Activated naive CD8-positive, alpha-beta T cell (primary cell): ENCODE results near the gene QRFP.
"Not testable (repeated sequence)": the region's sequence is repeated elsewhere in the genome, so short reads cannot be mapped to it uniquely, and the experiment has no call there.

Experiments used
- H3K27ac Mint-ChIP-seq: one replicate; pipeline ENCODE4 v1.8.0; 2021; ENCODE audit warnings: mixed read lengths
- H3K27me3 Mint-ChIP-seq: one replicate; pipeline ENCODE4 v1.8.0; 2021; ENCODE audit warnings: mixed read lengths
- H3K36me3 Mint-ChIP-seq: one replicate; pipeline ENCODE4 v1.8.0; 2021; ENCODE audit warnings: mixed read lengths
- H3K4me1 Mint-ChIP-seq: one replicate; pipeline ENCODE4 v1.8.0; 2021; ENCODE audit warnings: low read depth, mixed read lengths
- H3K4me3 Mint-ChIP-seq: one replicate; pipeline ENCODE4 v1.8.0; 2021; ENCODE audit warnings: mild to moderate bottlenecking, mixed read lengths
- H3K9me3 Mint-ChIP-seq: one replicate; pipeline ENCODE4 v1.8.0; 2021; ENCODE audit warnings: low read depth, mixed read lengths

The QRFP gene

DNA sequence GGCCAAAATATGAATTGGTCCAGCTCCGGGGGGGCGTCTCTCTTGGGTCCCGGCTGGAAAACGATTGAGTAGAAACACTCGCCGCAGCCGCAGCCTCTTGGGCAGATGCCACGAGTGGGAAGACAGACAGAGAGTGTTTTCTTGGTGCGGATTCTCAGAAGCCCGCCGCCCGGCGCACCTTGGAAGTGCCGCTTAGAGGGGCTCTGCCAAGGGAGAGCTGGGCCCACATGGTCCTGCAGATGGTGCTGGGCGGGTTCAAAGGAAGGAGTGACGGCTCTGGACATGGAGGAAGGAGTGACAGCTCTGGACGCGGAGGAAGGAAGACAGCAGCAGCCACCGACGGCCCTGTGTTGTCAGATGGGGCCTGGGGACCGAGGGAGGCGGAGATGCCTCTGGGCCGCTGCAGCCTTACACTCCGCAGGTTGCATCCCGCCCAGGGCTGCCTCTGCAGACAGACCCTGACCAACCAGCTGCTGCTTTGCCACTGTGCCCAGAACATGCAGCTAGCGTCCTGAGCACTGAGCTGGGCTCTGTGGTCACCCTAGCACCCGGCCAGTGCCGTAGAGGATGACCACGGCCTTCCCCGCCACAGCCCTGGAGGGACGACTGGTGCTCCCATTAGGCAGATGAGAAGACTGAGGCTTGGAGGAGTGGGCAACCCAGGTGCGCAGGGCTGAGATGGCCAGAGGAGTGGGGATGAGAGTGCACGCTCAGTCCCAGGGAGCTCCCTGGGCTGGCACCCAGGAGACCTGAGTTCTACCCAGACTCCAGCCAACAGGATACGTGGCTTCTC lies 20.8 kb upstream of the QRFP start:
- Mint-ChIP-seq H3K9me3 (no peaks in the 10 kb centered on the region), H3K27ac (no peak overlapping the region), H3K4me1 (no peaks in the 10 kb centered on the region), H3K36me3 (no peaks in the 10 kb centered on the region), H3K27me3 (no peaks in the 10 kb centered on the region), H3K4me3 (no peak overlapping the region)

DNA sequence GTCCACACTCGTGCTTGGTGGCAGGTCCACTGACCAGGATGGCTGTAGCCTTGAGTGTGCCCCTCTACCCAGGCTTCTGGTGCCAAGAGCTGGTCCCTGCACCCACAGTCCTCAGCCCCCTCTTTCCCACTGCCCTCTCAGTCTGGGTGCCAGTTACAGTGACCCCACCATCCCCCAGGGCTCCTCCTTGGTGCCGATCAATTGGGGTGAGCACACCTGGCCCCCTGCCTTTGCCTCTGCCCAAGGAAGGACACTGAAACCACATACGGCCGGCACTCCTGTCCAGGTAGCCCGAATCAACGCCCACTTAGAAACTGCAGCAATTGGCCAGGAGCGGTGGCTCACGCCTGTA lies 18.5 kb upstream of the QRFP start:
- Mint-ChIP-seq H3K36me3 (no peaks in the 10 kb centered on the region), H3K9me3 (no peaks in the 10 kb centered on the region), H3K27me3 (no peaks in the 10 kb centered on the region), H3K4me1 (no peaks in the 10 kb centered on the region), H3K4me3 (no peak overlapping the region), H3K27ac (no peak overlapping the region)

DNA sequence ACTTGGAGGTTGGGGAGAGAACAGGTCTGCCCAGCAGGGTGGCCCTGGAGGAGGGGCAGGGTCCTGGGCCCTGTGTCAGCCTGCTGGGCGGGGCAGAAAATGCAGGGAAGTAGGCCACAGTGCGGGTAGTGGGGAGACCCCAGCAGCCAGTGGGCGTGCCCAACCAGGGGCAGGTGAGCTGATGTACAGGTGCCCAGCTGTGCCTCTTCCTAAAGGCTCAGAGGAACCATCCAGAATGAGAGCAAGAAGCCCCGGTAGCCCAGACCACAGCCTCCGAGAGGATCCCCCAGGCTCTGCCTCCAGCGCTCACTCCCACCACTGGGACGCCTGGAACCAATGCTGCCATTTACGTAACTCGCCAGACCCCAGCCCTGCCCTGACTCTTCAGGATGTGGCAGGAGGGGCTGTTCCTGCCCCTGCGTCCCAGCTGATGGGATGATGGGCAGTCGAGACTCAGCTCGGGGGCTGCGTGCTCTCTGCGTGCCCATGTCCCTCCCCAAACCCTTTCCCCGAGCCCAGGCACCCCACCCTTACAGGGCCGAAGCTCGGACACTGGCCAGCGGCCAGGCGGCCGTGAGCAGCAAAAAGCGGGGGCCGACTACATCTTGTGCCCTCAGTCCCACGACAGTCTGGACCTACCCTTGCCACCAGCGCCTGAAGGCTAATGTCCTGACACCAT lies 17.9 kb upstream of the QRFP start:
- Mint-ChIP-seq H3K27me3 (no peaks in the 10 kb centered on the region), H3K27ac (no peak overlapping the region), H3K36me3 (no peaks in the 10 kb centered on the region), H3K9me3 (no peaks in the 10 kb centered on the region), H3K4me1 (no peaks in the 10 kb centered on the region), H3K4me3 (no peak overlapping the region)

DNA sequence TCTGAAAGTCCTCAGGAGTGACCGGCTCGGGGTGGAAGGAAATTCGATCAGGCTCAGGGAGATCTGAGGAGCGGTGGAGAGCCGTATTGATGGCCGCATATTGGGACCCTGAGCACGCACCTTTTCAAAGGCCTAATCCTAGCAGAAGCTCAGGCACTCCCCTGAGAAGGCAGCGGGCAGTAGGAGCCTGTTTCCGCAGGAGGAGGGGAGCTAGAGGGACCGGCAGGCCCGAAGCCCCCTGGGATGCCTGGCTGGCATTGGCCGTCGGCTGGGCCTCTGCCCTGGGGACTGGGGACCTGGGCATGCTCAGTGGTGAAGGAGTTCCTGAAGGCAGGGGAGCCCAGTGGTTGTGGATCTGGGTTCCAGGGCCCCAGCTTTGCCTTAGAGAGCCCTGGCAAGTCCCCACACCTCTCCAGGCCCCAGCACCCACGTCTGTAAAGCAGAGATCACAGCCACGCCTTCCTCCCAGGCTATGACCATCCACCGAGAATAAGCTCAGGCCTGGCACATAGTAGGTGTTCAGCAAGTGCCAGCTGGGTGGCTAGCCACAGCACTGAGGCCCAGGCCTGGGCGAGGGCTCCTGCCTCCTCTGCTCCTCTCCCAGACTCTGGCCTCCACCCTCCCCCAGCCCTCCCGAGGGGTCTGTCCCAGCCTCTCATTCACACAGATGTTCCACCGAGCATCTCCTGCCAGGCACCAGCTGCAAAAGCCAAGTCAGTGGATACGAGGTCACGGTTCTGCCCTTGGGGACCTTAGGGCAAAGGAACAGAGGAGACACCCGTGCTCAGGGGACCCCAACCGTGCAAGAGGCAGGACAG lies 17.2 kb upstream of the QRFP start:
- Mint-ChIP-seq H3K4me3 (no peak overlapping the region), H3K27ac (no peak overlapping the region), H3K36me3 (no peaks in the 10 kb centered on the region), H3K27me3 (no peaks in the 10 kb centered on the region), H3K4me1 (no peaks in the 10 kb centered on the region), H3K9me3 (no peaks in the 10 kb centered on the region)

DNA sequence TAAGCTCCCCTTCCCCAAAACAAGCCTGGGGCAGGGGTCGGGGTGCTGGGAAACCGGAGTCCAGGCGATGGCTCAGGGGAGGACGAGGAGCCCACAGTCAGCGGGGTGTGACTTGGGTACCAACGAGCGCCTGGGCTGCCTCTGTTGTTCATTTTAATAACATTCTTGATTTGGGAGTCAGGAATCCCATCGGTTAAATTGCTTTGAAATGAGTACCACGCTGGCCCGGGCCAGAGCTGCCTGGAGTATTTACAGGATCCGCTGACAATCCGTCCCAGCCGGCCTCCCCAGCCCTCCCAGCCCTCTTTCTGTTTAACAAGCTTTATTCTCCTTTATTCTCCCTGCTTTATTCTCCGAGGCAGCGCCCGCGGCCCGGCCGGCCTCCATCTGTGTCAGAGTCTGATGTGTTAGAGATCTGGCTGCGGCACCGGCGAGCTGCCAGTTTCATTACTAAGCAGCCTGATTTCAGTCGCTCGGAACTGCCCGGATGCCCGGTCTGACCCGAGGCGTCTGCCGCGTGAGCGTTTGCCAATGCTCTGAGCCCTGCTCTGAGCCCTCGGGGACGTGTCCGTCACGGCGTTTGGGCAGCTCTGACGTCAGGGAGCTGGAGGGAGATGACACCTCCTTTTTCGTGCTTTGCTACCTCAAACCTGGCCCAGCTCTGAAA lies 16.5 kb upstream of the QRFP start:
- Mint-ChIP-seq H3K27ac (no peak overlapping the region), H3K4me1 (no peaks in the 10 kb centered on the region), H3K36me3 (no peaks in the 10 kb centered on the region), H3K27me3 (no peaks in the 10 kb centered on the region), H3K9me3 (no peaks in the 10 kb centered on the region), H3K4me3 (no peak overlapping the region)

- Mint-ChIP-seq H3K27ac (no peak overlapping the region), H3K36me3 (no peaks in the 10 kb centered on the region), H3K27me3 (no peaks in the 10 kb centered on the region), H3K4me3 (no peak overlapping the region), H3K9me3 (no peaks in the 10 kb centered on the region), H3K4me1 (no peaks in the 10 kb centered on the region)
Observed at GRCh38 chr9:130911254-130912049, 14.8 kb upstream of the QRFP start.

DNA sequence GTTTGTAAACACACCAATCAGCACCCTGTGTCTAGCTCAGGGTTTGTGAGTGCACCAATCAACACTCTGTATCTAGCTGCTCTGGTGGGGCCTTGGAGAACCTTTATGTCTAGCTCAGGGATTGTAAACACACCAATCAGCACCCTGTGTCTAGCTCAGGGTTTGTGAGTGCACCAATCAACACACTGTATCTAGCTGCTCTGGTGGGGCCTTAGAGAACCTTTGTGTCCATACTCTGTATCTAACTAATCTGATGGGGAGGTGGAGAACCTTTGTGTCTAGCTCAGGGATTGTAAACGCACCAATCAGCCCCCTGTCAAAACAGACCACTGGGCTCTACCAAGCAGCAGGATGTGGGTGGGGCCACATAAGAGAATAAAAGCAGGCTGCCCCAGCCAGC lies 14.1 kb upstream of the QRFP start:
- H3K4me3 Mint-ChIP-seq, H3K36me3 Mint-ChIP-seq, H3K27me3 Mint-ChIP-seq, H3K9me3 Mint-ChIP-seq, H3K4me1 Mint-ChIP-seq, H3K27ac Mint-ChIP-seq: not testable (repeated sequence)

DNA sequence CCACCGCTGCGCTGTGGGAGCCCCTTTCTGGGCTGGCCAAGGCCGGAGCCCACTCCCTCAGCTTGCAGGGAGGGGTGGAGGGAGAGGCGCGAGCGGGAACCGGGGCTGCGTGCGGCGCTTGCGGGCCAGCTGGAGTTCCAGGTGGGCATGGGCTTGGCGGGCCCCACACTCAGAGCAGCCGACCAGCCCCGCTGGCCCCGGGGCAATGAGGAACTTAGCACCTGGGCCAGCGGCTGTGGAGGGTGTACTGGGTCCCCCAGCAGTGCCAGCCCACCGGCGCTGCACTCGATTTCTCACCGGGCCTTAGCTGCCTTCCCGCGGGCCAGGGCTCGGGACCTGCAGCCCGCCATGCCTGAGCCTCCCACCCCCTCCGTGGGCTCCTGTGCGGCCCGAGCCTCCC lies 13.4 kb upstream of the QRFP start:
- H3K27ac Mint-ChIP-seq, H3K9me3 Mint-ChIP-seq, H3K36me3 Mint-ChIP-seq, H3K4me3 Mint-ChIP-seq, H3K4me1 Mint-ChIP-seq, H3K27me3 Mint-ChIP-seq: not testable (repeated sequence)

DNA sequence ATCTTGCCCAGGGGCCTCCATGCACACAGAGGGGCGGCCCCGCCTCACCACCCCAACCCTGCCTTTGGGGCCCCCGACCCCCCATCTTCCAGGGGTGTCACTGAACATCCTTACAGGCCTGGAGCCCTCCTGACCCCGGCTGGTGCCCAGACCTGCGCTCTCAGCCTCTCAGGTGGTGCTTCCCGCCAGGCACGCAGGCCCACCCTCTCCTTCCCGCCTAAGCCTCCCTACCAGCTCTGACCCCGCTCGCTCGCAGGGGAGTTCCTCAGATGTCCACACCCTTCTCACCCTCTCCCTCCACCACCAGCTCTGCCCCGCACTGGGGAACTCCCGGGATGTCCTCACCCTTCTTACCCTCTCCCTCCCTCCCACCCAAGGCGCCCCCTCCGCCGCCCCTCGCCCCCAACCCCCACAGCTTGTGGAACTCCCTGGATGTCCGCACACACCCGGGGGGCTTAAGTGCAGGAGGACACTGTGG lies 12.3 kb upstream of the QRFP start:
- Mint-ChIP-seq H3K27ac (no peak overlapping the region), H3K36me3 (no peaks in the 10 kb centered on the region), H3K9me3 (no peaks in the 10 kb centered on the region), H3K27me3 (no peaks in the 10 kb centered on the region), H3K4me3 (no peak overlapping the region), H3K4me1 (no peaks in the 10 kb centered on the region)

- no peak overlapping the region for H3K27ac Mint-ChIP-seq
- H3K9me3 Mint-ChIP-seq = no peaks in the 10 kb centered on the region
- H3K27me3 Mint-ChIP-seq = no peaks in the 10 kb centered on the region
- H3K4me3 Mint-ChIP-seq = no peak overlapping the region
- H3K4me1 Mint-ChIP-seq = no peaks in the 10 kb centered on the region
- no peaks in the 10 kb centered on the region for H3K36me3 Mint-ChIP-seq
Observed at GRCh38 chr9:130908146-130908877, 11.7 kb upstream of the QRFP start.

- H3K27ac Mint-ChIP-seq = no peak overlapping the region
- no peaks in the 10 kb centered on the region for H3K36me3 Mint-ChIP-seq
- H3K4me1 Mint-ChIP-seq = no peaks in the 10 kb centered on the region
- H3K27me3 Mint-ChIP-seq = no peaks in the 10 kb centered on the region
- no peak overlapping the region for H3K4me3 Mint-ChIP-seq
- H3K9me3 Mint-ChIP-seq = no peaks in the 10 kb centered on the region
Observed at GRCh38 chr9:130906735-130907416, 10.3 kb upstream of the QRFP start.

DNA sequence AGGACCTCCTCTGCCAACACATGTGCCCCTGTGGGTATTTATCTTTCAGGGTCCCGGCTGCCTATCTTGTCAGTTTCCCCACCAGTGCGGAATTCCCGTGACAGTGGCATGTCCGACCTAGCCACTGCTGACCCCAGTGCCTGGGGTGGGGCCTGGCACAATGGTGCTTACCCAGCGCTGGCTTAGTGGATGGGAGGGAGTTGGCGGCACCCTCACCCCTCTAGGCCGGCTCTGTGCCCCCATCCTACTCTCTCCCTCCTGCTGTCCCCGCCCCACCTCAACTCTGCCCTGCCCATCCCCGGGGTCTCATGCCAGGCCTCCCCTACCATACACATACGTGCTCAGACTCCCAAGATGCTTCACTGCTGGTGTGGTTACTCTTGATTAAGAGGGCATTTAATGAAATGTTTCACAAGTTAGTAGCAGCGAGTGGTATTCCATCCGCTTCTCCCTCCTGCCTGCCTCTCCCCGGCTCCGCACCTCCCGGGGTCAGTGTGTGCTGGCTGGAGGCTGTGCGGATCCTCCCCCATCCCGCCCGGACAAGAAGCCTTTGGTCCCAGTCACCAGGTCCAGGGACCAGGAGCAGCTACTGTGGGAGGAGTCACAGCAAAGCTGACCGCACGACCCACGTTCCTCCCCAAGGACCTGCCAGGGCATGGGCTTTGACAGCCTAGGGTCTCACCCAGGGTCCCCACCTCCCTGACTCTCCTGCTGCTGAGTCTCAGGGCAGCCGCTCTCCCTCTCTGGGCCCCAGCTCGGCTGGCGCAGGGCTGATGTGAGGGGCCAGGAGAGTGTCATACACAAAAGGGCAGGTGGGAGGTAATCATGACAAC lies 9.5 kb upstream of the QRFP start:
- Mint-ChIP-seq H3K9me3 (no peaks in the 10 kb centered on the region), H3K27me3 (no peaks in the 10 kb centered on the region), H3K4me1 (no peaks in the 10 kb centered on the region), H3K36me3 (no peaks in the 10 kb centered on the region), H3K4me3 (no peak overlapping the region), H3K27ac (no peak overlapping the region)
